MCF 10A (cell line): ENCODE measurements around the gene RAD51B. TPM values are rescaled to one million over a fixed set of nuclear protein-coding genes. Genes with fewer than 3 reads are reported as not detected.

ENCODE experiments used
- BruUV-seq: library from RNA; stranded (reverse); fragments of 400-500 nt; replicated peaks from 2 replicates; lab custom pipeline; 2021; lab: Mats Ljungman, UMichigan
- CTCF ChIA-PET: fragments of 300-600 bp; sonication (Branson Sonifier 250); formaldehyde crosslinking; extraction: SDS; loops from one replicate; lab custom pipeline; 2021; ENCODE audit warnings: antibody characterized with exemption, inconsistent platforms; lab: Yijun Ruan, JAX
- POLR2A ChIA-PET: fragments of 300-600, 350-650 bp; sonication (Branson Sonifier 250); formaldehyde crosslinking; extraction: SDS; loops from one replicate; lab custom pipeline; 2020; ENCODE audit warnings: antibody characterized with exemption, inconsistent platforms; lab: Yijun Ruan, JAX
- DNase-seq: peaks from one replicate; pipeline ENCODE4 v3.0.0-alpha.2; 2018; ENCODE audit not compliant: unreplicated experiment
- H3K27ac Mint-ChIP-seq: one replicate; pipeline ENCODE4 v1.8.0; 2022; ENCODE audit warnings: mild to moderate bottlenecking, low read depth, mixed read lengths; ENCODE audit not compliant: unreplicated experiment
- H3K27me3 Mint-ChIP-seq: one replicate; pipeline ENCODE4 v1.8.0; 2022; ENCODE audit warnings: mixed read lengths; ENCODE audit not compliant: insufficient read depth, unreplicated experiment
- H3K36me3 Mint-ChIP-seq: one replicate; pipeline ENCODE4 v1.8.0; 2022; ENCODE audit warnings: mild to moderate bottlenecking, moderate library complexity, mixed read lengths; ENCODE audit not compliant: insufficient read depth, unreplicated experiment
- H3K4me1 Mint-ChIP-seq: one replicate; pipeline ENCODE4 v1.8.0; 2022; ENCODE audit warnings: mixed read lengths; ENCODE audit not compliant: insufficient read depth, unreplicated experiment
- H3K4me3 Mint-ChIP-seq: one replicate; pipeline ENCODE4 v1.8.0; 2022; ENCODE audit warnings: mild to moderate bottlenecking, moderate library complexity, mixed read lengths; ENCODE audit not compliant: unreplicated experiment
- H3K9me3 Mint-ChIP-seq: one replicate; pipeline ENCODE4 v1.8.0; 2022; ENCODE audit warnings: mixed read lengths; ENCODE audit not compliant: unreplicated experiment
- intact Hi-C: fragments of 100-400 bp; cut with micrococcal nuclease; formaldehyde crosslinking; loops from 2 replicates; pipeline ENCODE4 v1.14.1; 2022
- total RNA-seq: library from RNA; stranded (reverse); gene quantifications from 2 replicates; pipeline ENCODE4 v1.2.3, GENCODE V29; 2022
- TF ChIP-seq, protein P1 (sequence below): fragments of 200-600 bp; IDR thresholded peaks from one replicate; pipeline ENCODE4 v1.8.0; 2022; ENCODE audit warnings: antibody characterized with exemption, mild to moderate bottlenecking; ENCODE audit not compliant: unreplicated experiment

RAD51B gene
- total RNA-seq, 1 experiment from 2014 or later = 14.6 TPM

DNA sequence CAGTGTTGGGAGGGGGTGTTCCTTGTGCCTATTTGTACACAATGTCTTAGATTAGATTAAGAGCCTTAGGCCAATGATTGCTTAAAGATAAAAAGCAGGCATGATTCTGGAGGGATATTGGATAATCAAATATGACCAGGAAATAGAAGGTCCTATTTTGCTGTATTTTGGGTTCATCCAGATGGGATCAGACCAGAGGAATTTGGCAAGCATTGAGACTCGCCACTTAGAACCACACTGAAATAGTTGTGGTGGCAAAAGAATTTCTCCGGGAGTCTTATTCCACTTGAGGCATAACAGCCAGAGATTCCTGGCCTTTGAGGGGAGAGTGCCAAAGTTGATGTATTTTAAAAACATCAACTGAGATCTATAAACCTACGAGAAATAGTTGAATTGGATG is 327.2 kb downstream of the RAD51B start:
- peaks cover 53% of the 10 kb centered on the region for H3K4me1 Mint-ChIP-seq
- peak overlapping the region; percentile 95 for H3K27ac Mint-ChIP-seq
- TF ChIP-seq, protein P1, sequence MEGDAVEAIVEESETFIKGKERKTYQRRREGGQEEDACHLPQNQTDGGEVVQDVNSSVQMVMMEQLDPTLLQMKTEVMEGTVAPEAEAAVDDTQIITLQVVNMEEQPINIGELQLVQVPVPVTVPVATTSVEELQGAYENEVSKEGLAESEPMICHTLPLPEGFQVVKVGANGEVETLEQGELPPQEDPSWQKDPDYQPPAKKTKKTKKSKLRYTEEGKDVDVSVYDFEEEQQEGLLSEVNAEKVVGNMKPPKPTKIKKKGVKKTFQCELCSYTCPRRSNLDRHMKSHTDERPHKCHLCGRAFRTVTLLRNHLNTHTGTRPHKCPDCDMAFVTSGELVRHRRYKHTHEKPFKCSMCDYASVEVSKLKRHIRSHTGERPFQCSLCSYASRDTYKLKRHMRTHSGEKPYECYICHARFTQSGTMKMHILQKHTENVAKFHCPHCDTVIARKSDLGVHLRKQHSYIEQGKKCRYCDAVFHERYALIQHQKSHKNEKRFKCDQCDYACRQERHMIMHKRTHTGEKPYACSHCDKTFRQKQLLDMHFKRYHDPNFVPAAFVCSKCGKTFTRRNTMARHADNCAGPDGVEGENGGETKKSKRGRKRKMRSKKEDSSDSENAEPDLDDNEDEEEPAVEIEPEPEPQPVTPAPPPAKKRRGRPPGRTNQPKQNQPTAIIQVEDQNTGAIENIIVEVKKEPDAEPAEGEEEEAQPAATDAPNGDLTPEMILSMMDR = no peak
- CTCF ChIA-PET = interaction anchor here (0.9 kb wide), 1 partner anchor 643 kb away, joined by 3 read pairs; no protein-coding TSS in a partner anchor
- intact Hi-C loops = no loop called here
- H3K27me3 Mint-ChIP-seq = no peaks in the 10 kb centered on the region
- DNase-seq = peak; percentile 82
- peaks cover 7% of the 10 kb centered on the region for H3K36me3 Mint-ChIP-seq
- POLR2A ChIA-PET = interaction anchor here (1.6 kb wide), 1 partner anchor 11 kb away, joined by 7 read pairs; no protein-coding TSS in a partner anchor
- TSS peak; percentile 99 for BruUV-seq
- H3K4me3 Mint-ChIP-seq = peak overlapping the region; percentile 28
- peaks cover 9% of the 10 kb centered on the region for H3K9me3 Mint-ChIP-seq

DNA sequence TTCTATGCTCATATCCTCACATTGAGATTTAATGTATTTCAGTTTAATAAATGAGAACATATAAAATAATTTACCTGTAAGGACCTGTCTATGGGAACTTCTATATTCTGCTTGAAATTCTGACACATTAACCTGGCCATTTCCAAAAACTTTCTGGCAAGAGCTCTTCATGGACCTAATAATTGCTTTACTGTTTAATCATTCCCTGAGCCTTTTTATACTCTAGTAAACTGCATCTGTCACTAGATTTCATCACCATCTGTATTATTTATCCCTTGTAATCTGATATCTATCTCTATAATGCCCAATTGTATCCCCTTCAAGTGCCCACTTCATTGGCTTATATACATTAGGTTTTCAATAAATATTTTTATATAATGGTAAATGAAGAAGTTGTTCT is 327.7 kb downstream of the RAD51B start:
- Mint-ChIP-seq H3K36me3 (peaks cover 7% of the 10 kb centered on the region), H3K9me3 (peaks cover 10% of the 10 kb centered on the region), H3K4me1 (peaks cover 51% of the 10 kb centered on the region), H3K27ac (peak overlapping the region; percentile 95), H3K27me3 (no peaks in the 10 kb centered on the region), H3K4me3 (peak overlapping the region; percentile 28)
- CTCF ChIA-PET = interaction anchor here (0.9 kb wide), 1 partner anchor 642 kb away, joined by 3 read pairs; no protein-coding TSS in a partner anchor
- BruUV-seq = TSS peak; percentile 66
- TF ChIP-seq, protein P1 = no peak
- no peak for DNase-seq
- POLR2A ChIA-PET = interaction anchor here (0.7 to 1.6 kb wide), 2 partner anchors 10 to 1639 kb away, joined by 3 to 7 read pairs; partner anchors contain the start of gene GPHN
- intact Hi-C loops = no loop called here

DNA sequence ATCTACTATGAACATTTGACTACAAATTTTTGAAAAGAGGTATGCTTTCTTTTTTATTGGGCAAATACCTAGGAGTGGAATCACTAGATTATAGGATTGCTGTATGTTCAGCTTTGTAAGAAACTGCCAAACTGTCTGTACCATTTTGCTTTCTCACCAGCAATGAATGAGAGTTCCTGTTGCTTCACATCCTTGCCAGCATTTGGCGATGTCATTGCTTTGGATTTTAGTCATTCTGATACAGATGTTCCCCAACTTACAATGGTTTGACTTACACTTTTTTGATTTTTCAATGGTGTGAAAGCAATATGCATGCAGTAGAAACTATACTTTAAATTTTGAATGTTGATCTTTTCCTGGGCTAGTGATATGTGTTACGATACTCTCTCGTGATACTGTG is 328.7 kb downstream of the RAD51B start:
- no peak for DNase-seq
- H3K27ac Mint-ChIP-seq = peak overlapping the region; percentile 95
- peaks cover 47% of the 10 kb centered on the region for H3K4me1 Mint-ChIP-seq
- H3K4me3 Mint-ChIP-seq = no peak overlapping the region
- TF ChIP-seq, protein P1 = no peak
- ChIA-PET POLR2A (no interaction called here), CTCF (no interaction called here)
- H3K27me3 Mint-ChIP-seq = no peaks in the 10 kb centered on the region
- H3K9me3 Mint-ChIP-seq = peaks cover 19% of the 10 kb centered on the region
- intact Hi-C loops = no loop called here
- BruUV-seq = no TSS peak
- H3K36me3 Mint-ChIP-seq = peaks cover 7% of the 10 kb centered on the region

DNA sequence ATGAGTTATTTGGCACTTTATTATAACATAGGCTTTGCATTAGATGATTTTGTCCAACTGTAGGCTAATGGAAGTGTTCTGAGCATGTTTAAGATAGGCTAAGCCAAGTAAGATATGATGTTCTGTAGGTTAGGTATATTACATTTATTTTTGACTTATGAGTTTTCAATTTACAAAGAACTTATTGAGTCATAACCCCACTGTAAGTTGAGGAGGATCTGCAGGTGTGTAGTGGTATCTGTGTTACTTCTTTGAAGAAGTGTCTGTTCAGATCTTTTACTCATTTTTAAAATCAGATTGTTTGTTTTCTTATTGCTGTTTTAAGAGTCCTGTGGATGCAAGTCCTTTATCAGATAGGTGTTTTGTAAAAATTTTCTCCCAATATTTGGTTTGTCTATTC is 329.2 kb downstream of the RAD51B start:
- peak overlapping the region; percentile 95 for H3K27ac Mint-ChIP-seq
- no peaks in the 10 kb centered on the region for H3K27me3 Mint-ChIP-seq
- ChIA-PET CTCF (no interaction called here), POLR2A (interaction anchor here (0.6 kb wide), 3 partner anchors 187 to 888 kb away, joined by 3 read pairs; no protein-coding TSS in a partner anchor)
- BruUV-seq = no TSS peak
- no peak overlapping the region for H3K4me3 Mint-ChIP-seq
- peaks cover 7% of the 10 kb centered on the region for H3K36me3 Mint-ChIP-seq
- H3K4me1 Mint-ChIP-seq = peaks cover 42% of the 10 kb centered on the region
- DNase-seq = no peak
- TF ChIP-seq, protein P1 = no peak
- H3K9me3 Mint-ChIP-seq = peaks cover 22% of the 10 kb centered on the region
- intact Hi-C loops = no loop called here
